Measurements from ENCODE around the gene SDK1. TPM values are rescaled to one million over a fixed set of nuclear protein-coding genes. Genes with fewer than 3 reads are reported as not detected.

The SDK1 gene
- total and polyA plus RNA-seq, 2 of the 8 experiments (the other 6 are each of a cell fraction or from before 2014, with no cell fraction given): 3.3 to 7.2 TPM

DNA sequence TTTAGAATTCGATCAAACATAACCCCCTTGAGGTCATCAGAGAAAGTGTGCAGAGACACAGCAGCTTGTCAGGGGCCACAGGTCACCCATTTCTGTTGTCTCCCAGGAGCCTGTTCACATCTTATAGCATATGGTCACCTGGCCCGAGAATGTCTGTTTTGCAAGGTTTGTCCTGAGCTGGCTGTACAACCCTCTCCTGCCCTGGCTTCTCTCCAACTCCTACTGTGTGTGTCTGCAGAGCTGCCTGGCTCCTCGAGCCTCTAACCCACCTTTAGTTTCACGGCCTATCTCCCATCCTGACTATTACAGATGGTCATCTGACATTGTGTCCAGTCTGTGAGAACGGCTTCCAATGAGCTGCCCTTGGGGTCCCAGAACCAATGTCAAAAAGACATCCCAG lies 683.4 kb downstream of the SDK1 start (continued):
- TF ChIP-seq CHD7 (IDR thresholded peaks at IDR 0.05; ENCODE audit: insufficient replicate concordance, low read length): no peak
- no peak for TF ChIP-seq POLR2AphosphoS5 (IDR thresholded peaks at IDR 0.05; ENCODE audit: low read depth, low read length)
- no peak for TF ChIP-seq CHD1 (IDR thresholded peaks at IDR 0.05; ENCODE audit: low read depth, low read length)
- no peak for TF ChIP-seq BCL11A (IDR thresholded peaks at IDR 0.05; ENCODE audit: low read depth in 2 of 2, low read length in 2 of 2)
- no peak for TF ChIP-seq ASH2L (IDR thresholded peaks at IDR 0.05; ENCODE audit: low read length)
- TF ChIP-seq MAFK (IDR thresholded peaks at IDR 0.05; ENCODE audit: low read depth, low read length): no peak
- TF ChIP-seq SRF (IDR thresholded peaks at IDR 0.05; ENCODE audit: low read depth, low read length): no peak
- no peak for TF ChIP-seq CTBP2 (IDR thresholded peaks at IDR 0.05; ENCODE audit: borderline replicate concordance, insufficient read depth, insufficient read length, low read length)
- no peak for TF ChIP-seq ZNF274 (IDR thresholded peaks at IDR 0.05; ENCODE audit: borderline replicate concordance, extremely low read depth, low read length)
- TF ChIP-seq CREB1 (IDR thresholded peaks at IDR 0.05): no peak
- no peak for TF ChIP-seq KDM1A (IDR thresholded peaks at IDR 0.05; ENCODE audit: borderline replicate concordance, low read length)
- TF ChIP-seq CEBPB (IDR thresholded peaks at IDR 0.05; ENCODE audit: low read depth, low read length): no peak
